Ascending aorta (tissue), 2 donors: ENCODE data around the gene TRIP4. TPM values are rescaled to one million over a fixed set of nuclear protein-coding genes. Genes with fewer than 3 reads are reported as not detected.
A peak's percentile ranks its signal among the peaks of the same experiment; 100 is the strongest.

Experiments
- DNase-seq, 2 donors: peaks; one replicate each; pipeline ENCODE4 v3.0.0-alpha.2; 2019; ENCODE audit warnings: low spot score in 2 of 2
- H3K27ac ChIP-seq, 2 donors: fragments of 200-600 bp; sonication (generic); one replicate each; pipeline ENCODE4 v1.5.1; 2016 to 2017; ENCODE audit warnings: mild to moderate bottlenecking in 1 of 2
- H3K27me3 ChIP-seq: fragments of 200-600 bp; sonication (generic); one replicate; pipeline ENCODE4 v1.5.1; 2017
- H3K36me3 ChIP-seq, 2 donors: fragments of 200-600 bp; sonication (generic); one replicate each; pipeline ENCODE4 v1.5.1; 2016
- H3K4me1 ChIP-seq, 2 donors: fragments of 200-600 bp; sonication (generic); one replicate each; pipeline ENCODE4 v1.5.1; 2016 to 2017; ENCODE audit warnings: mild to moderate bottlenecking in 1 of 2
- H3K4me3 ChIP-seq, 2 donors: fragments of 200-600 bp; sonication (generic); one replicate each; pipeline ENCODE4 v1.5.1; 2016 to 2017; ENCODE audit warnings: mild to moderate bottlenecking in 1 of 2
- H3K9me3 ChIP-seq, 2 donors: fragments of 200-600 bp; sonication (generic); one replicate each; pipeline ENCODE4 v1.5.1; 2016
- intact Hi-C: fragments of 100-400 bp; cut with DNase I; formaldehyde crosslinking; loops from one replicate; pipeline ENCODE4 v1.15.1; 2023
- total RNA-seq: library from RNA; depleted of rRNA; stranded (reverse); fragments of >200 nt; gene quantifications from one replicate; pipeline ENCODE4 v1.1.0, GENCODE V29; 2016
- TF ChIP-seq, protein P1 (sequence below), 3 experiments: fragments of 200-600 bp in 2 of 3; fragments of 450-650 bp in 1 of 3; sonication (generic) in 2 of 3; IDR thresholded peaks; one replicate each; pipeline ENCODE4 v1.5.1; 2016 to 2019; ENCODE audit warnings: antibody characterized with exemption in 3 of 3, mild to moderate bottlenecking in 1 of 3, moderate library complexity in 1 of 3

TRIP4 gene
- total RNA-seq, 1 donor from 2014 or later, result 5.6 TPM

DNA sequence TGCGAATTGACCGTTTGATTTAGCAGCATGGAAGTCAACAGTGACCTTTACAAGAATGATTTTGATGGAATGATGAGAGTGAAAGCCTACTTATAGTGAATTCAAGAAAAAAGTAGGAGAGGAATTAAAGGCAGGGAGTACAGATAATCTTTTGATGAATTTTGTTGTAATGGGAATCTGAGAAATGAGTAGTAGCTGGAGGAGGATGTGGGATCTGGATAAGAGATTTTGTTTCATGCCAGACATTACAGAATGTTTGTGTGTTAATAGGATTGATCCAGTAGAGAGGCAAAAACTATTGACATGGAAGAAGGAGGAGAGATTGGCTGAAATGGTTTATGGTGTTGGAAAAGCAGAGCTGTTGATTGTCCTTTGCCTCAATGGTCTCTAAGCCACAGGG lies 55.4 kb downstream of the TRIP4 start:
- Histone ChIP-seq H3K27me3 (no peaks in the 10 kb centered on the region), H3K27ac (peak overlapping the region; percentile 24 to 66), H3K4me3 (no peak overlapping the region), H3K4me1 (peaks cover 0 to 8% of the 10 kb centered on the region in 2 donors), H3K36me3 (peaks cover 27 to 28% of the 10 kb centered on the region in 2 donors), H3K9me3 (no peaks in the 10 kb centered on the region)
- intact Hi-C loops, result no loop called here
- TF ChIP-seq, protein P1, sequence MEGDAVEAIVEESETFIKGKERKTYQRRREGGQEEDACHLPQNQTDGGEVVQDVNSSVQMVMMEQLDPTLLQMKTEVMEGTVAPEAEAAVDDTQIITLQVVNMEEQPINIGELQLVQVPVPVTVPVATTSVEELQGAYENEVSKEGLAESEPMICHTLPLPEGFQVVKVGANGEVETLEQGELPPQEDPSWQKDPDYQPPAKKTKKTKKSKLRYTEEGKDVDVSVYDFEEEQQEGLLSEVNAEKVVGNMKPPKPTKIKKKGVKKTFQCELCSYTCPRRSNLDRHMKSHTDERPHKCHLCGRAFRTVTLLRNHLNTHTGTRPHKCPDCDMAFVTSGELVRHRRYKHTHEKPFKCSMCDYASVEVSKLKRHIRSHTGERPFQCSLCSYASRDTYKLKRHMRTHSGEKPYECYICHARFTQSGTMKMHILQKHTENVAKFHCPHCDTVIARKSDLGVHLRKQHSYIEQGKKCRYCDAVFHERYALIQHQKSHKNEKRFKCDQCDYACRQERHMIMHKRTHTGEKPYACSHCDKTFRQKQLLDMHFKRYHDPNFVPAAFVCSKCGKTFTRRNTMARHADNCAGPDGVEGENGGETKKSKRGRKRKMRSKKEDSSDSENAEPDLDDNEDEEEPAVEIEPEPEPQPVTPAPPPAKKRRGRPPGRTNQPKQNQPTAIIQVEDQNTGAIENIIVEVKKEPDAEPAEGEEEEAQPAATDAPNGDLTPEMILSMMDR (IDR thresholded peaks at IDR 0.05), result no peak
- DNase-seq, result no peak

DNA sequence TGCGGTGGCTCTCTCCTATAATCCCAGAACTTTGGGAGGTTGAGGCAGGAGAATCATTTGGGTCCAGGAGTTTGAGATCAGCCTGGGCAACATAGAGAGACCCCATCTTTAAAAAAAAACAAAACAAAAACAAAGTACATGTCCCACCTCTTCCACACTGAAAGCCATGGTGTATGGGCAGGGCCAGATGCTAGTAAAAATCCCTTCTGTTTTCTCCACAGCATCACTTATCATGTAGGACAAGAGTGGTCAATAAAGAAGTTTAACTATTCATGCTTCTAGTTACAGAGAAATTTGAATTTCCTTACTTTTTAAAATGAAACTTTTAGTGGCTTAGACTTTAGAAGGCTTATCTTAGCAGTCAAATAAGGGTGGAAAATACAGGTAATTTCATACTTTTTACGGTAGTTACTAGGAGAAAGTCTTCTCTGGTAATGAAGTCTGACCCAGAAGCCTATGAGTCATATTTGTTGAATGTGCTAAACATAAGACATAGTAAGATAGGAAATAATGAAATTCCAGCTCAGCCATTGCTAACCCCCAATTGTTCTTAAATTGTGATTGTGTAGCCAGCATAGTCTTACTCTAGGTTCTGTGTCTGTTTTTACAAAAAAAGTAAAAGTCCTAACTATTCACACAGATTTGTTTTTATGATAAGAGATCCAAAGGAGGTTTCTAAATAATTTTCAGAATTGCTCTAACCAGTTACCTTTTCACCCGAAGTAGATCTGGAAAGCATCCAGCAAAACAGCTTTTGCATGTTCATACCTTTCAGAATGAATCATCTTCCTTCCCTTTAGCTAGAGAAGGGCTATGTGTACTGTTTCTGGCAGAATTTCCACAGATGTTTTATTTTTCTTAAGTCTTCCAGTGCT lies 56.3 kb downstream of the TRIP4 start:
- Histone ChIP-seq H3K27ac (peak overlapping the region; percentile 24 to 66), H3K4me1 (peaks cover 0 to 8% of the 10 kb centered on the region in 2 donors), H3K9me3 (no peaks in the 10 kb centered on the region), H3K27me3 (no peaks in the 10 kb centered on the region), H3K4me3 (peak overlapping the region in 1 of 2 donors; percentile 3), H3K36me3 (peaks cover 34 to 37% of the 10 kb centered on the region in 2 donors)
- intact Hi-C loops, result no loop called here
- TF ChIP-seq, protein P1 (IDR thresholded peaks at IDR 0.05), result no peak
- DNase-seq, result no peak

DNA sequence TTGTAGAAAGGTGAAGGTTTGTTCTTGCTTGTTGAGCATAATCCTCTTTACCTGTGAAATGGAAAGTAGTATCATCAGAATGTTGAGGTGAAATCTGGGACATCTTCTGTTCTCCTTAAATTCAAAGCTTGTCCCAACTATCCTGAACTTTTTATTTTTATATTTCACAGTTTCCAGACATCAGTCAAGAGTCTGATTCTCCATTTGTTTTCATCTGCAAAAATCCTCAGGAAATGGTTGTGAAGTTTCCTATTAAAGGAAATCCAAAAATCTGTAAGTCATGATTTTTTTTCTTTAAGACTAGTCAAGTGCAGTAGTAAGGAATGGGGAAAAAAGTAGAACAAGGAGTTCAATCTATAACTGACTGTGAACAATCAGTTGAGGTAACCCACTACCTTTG lies 57.2 kb downstream of the TRIP4 start:
- Histone ChIP-seq H3K27ac (peak overlapping the region; percentile 24 to 66), H3K9me3 (no peaks in the 10 kb centered on the region)
- intact Hi-C loops, result no loop called here

DNA sequence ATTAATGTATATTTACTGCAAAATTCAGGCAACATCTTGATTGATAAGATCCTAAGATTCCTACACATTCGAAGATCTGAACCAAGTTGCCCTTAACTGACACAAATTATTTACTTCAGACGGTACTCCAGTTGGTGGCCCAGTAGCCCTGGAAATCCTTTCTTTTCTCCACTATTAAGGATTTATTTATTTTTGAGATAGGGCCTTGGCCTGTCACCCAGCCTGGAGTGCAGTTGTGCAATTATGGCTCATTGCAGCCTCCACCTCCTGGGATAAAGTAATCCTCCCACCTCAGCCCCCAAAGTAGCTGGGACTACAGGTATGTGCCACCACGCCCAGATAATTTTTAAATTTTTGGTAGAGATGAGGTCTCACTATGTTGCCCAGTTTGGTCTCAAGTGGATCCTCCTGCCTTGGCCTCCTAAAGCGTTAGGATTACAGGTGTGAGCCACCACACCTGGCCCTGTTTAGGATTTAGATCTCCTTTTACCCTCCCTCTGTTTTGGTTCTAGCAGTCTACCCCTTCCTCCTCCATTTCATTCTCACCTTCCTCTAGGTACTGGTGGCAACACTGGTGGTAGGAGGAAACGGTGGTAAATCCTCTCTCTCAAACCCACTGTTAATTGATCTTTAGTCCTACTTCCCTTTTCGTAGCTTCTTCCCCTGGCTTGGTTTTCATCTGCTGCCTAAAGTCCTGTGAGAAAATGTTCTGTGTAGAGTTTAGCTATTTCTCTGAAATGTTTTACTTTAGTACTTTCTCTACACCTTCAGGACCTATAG lies 60.1 kb downstream of the TRIP4 start:
- intact Hi-C loops, result no loop called here

More for the DNA sequence above, 57.2 kb downstream of the TRIP4 start:
- TF ChIP-seq, protein P1 (IDR thresholded peaks at IDR 0.05), result no peak
- no peak overlapping the region for H3K4me3 ChIP-seq
- peaks cover 36 to 37% of the 10 kb centered on the region in 2 donors for H3K36me3 ChIP-seq
- DNase-seq, result no peak
- H3K27me3 ChIP-seq, result no peaks in the 10 kb centered on the region
- H3K4me1 ChIP-seq, result peaks cover 0 to 8% of the 10 kb centered on the region in 2 donors

DNA sequence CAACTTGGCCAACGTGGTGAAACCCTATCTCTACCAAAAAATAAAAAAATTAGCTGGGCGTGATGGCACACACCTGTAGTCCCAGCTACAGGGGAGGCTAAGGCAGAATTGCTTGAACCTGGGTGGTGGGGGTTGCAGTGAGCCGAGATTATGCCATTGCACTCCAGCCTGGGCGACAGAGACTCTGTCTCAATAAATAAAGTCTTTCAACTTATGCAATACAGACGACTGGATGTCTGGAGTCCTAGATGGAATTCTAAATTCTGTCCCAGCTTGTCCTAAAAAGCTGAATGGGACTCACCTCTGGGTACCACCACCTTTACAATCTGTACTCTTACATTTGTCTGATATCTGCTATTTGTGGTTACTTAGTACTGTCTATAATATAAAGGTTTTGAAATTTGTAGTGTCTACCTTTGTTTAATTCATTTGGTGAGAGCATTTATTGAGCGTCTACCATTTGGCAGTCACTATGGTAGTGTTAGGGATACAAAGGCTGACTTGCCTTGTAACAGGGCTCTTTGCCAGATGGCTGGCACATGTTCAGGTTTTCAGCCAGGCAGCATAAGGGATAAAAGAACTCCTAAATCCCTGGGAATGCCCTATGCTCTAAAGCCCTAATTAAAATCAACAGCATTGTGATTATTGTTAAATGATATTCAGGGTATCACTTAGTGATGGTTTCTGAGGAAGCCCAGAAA lies 65.5 kb downstream of the TRIP4 start:
- Histone ChIP-seq H3K4me3 (no peak overlapping the region), H3K27ac (no peak overlapping the region), H3K9me3 (no peaks in the 10 kb centered on the region), H3K27me3 (no peaks in the 10 kb centered on the region), H3K4me1 (no peaks in the 10 kb centered on the region), H3K36me3 (peaks cover 15 to 18% of the 10 kb centered on the region in 2 donors)
- intact Hi-C loops, result no loop called here
- DNase-seq, result peak in 1 of 2 donors; percentile 16
- TF ChIP-seq, protein P1 (IDR thresholded peaks at IDR 0.05), result no peak

More for the DNA sequence above, 60.1 kb downstream of the TRIP4 start:
- Histone ChIP-seq H3K36me3 (peaks cover 32 to 37% of the 10 kb centered on the region in 2 donors), H3K27ac (no peak overlapping the region), H3K27me3 (no peaks in the 10 kb centered on the region), H3K4me3 (no peak overlapping the region), H3K9me3 (no peaks in the 10 kb centered on the region), H3K4me1 (peaks cover 0 to 8% of the 10 kb centered on the region in 2 donors)
- DNase-seq, result no peak
- TF ChIP-seq, protein P1 (IDR thresholded peaks at IDR 0.05), result no peak
